ENCODE data around the gene SCT. TPM values are rescaled to one million over a fixed set of nuclear protein-coding genes. Genes with fewer than 3 reads are reported as not detected.
A peak's percentile ranks its signal among the peaks of the same experiment; 100 is the strongest.

The SCT gene
- total RNA-seq, 1 experiment from 2014 or later = not detected

DNA sequence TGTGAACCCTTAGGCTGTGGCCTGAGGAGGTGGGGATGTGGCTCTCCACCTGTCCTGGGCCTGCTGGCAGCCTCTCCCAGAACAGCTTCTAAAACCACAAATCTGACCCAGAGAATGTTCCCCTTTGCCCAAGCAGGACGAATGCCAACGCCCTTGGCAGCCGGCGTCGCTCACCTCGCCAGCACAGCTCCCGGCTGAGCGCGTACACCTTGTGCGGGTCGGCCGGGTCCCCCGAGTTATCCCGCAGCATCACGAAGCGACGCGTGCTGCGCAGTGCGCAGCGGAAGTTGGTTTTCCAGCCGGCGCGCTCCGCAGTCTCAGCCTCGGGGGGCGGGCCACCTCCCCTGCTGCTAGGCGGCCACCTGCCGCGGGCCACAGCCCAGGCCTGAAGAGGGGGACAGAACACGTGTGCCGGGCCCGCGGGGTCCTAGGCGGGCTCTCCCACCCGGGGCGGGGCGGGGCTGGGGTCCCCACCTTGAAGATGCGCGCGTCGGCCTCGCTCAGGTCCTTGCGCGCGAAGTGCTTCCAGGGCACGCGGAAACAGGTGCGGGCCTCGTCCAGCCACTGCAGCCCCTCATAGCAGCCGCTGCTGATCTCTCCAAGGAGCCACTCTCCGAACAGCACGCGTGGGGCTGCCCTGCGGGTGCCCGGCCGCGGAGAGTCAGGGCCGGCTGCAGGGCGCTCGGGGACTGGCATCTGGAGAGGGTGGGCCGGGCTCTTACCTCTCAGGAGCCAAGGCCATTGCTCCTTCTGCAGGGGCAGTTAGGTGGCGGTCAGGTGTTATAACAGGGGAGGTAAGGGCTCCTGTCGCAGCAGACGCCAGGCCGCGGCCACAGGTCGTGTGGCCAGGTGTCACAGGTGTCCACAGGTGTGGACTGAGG is 12.1 kb downstream of the SCT start:
- BruUV-seq (replicated peaks) = no TSS peak
- in situ Hi-C loops (cut with HindIII; ENCODE audit: low pct_unique_long_range_greater_than_20kb, low sequenced_read_pairs) = no loop called here
- intact Hi-C loops (cut with micrococcal nuclease; ENCODE audit: unreplicated experiment) = no loop called here
- Histone ChIP-seq H3K4me3 (ENCODE audit: low read depth in 2 of 2, low read length in 2 of 2) (peak overlapping the region; percentile 63 to 64), H3K9me3 (ENCODE audit: control insufficient read depth, insufficient read depth, low read depth, low read length) (no peaks in the 10 kb centered on the region), H3K27ac (ENCODE audit: low read length) (peak overlapping the region; percentile 80), H3K36me3 (ENCODE audit: control insufficient read depth, insufficient read depth, low read length) (peaks cover 17% of the 10 kb centered on the region), H3K27me3 (ENCODE audit: control insufficient read depth, insufficient read depth, low read length) (no peaks in the 10 kb centered on the region), H3K4me1 (ENCODE audit: control insufficient read depth, insufficient read depth, low read length) (peaks cover 40% of the 10 kb centered on the region)
- ChIA-PET POLR2A (interaction anchor here (1.1 kb wide), 1 partner anchor 81 kb away, joined by 4 read pairs; the partner anchor contains the start of gene TMEM80), CTCF (no interaction called here)
- no peak for DNase-seq (ENCODE audit: low read depth, low spot score)
- peak; percentile 6 for ATAC-seq
- TF ChIP-seq POLR2AphosphoS5 (IDR thresholded peaks at IDR 0.05; ENCODE audit: low read depth, low read length) (no peak; the same call in 1 of the 2 replicates), SIN3A (IDR thresholded peaks at IDR 0.05; ENCODE audit: borderline replicate concordance, insufficient read depth, low read depth, low read length) (no peak), TCF7L2 (IDR thresholded peaks at IDR 0.05; ENCODE audit: low read depth, low read length) (no peak)
- TF ChIP-seq, protein P1, sequence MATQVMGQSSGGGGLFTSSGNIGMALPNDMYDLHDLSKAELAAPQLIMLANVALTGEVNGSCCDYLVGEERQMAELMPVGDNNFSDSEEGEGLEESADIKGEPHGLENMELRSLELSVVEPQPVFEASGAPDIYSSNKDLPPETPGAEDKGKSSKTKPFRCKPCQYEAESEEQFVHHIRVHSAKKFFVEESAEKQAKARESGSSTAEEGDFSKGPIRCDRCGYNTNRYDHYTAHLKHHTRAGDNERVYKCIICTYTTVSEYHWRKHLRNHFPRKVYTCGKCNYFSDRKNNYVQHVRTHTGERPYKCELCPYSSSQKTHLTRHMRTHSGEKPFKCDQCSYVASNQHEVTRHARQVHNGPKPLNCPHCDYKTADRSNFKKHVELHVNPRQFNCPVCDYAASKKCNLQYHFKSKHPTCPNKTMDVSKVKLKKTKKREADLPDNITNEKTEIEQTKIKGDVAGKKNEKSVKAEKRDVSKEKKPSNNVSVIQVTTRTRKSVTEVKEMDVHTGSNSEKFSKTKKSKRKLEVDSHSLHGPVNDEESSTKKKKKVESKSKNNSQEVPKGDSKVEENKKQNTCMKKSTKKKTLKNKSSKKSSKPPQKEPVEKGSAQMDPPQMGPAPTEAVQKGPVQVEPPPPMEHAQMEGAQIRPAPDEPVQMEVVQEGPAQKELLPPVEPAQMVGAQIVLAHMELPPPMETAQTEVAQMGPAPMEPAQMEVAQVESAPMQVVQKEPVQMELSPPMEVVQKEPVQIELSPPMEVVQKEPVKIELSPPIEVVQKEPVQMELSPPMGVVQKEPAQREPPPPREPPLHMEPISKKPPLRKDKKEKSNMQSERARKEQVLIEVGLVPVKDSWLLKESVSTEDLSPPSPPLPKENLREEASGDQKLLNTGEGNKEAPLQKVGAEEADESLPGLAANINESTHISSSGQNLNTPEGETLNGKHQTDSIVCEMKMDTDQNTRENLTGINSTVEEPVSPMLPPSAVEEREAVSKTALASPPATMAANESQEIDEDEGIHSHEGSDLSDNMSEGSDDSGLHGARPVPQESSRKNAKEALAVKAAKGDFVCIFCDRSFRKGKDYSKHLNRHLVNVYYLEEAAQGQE (IDR thresholded peaks at IDR 0.05; ENCODE audit: insufficient read depth in 1 of 2, low read depth in 2 of 2, low read length in 1 of 2) = no peak
- TF ChIP-seq, protein P2, sequence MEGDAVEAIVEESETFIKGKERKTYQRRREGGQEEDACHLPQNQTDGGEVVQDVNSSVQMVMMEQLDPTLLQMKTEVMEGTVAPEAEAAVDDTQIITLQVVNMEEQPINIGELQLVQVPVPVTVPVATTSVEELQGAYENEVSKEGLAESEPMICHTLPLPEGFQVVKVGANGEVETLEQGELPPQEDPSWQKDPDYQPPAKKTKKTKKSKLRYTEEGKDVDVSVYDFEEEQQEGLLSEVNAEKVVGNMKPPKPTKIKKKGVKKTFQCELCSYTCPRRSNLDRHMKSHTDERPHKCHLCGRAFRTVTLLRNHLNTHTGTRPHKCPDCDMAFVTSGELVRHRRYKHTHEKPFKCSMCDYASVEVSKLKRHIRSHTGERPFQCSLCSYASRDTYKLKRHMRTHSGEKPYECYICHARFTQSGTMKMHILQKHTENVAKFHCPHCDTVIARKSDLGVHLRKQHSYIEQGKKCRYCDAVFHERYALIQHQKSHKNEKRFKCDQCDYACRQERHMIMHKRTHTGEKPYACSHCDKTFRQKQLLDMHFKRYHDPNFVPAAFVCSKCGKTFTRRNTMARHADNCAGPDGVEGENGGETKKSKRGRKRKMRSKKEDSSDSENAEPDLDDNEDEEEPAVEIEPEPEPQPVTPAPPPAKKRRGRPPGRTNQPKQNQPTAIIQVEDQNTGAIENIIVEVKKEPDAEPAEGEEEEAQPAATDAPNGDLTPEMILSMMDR (IDR thresholded peaks at IDR 0.05) = no peak

DNA sequence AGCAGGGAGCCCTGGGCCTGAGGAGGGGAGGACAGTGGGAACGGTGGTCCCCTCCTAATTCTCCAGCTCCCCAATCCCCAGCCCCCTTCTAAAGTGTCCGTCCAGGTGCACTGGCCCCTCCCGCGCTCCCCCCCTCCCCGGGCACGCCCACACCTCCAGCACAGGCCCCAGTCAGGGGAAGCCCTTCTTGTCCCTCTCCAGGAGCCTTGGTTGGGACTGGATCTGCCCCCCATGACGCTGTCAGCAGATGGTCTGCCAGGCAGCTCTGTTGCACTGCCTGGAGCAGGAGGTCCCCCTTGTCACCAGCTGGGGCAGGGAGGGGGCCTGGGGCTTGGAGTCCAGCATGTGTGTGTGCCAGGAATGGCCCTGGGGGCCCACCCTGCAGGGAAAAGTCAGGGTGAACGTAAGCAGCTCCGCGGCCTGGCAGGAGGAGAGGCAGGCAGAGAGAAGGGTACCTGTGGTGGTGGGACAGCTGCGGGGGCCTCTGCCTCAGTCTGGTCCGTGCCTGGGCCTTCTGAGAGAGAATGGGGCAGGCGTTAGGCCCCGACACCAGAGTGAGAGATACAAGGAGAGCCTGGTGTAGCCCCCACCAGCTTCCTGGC is 12.9 kb downstream of the SCT start:
- in situ Hi-C loops (cut with HindIII; ENCODE audit: low pct_unique_long_range_greater_than_20kb, low sequenced_read_pairs) = no loop called here
- TSS peak; percentile 89 for BruUV-seq (replicated peaks)
- Histone ChIP-seq H3K36me3 (ENCODE audit: control insufficient read depth, insufficient read depth, low read length) (peaks cover 17% of the 10 kb centered on the region), H3K27ac (ENCODE audit: low read length) (peak overlapping the region; percentile 61; the same call in 1 of the 2 replicates), H3K9me3 (ENCODE audit: control insufficient read depth, insufficient read depth, low read depth, low read length) (no peaks in the 10 kb centered on the region), H3K4me3 (ENCODE audit: low read depth in 2 of 2, low read length in 2 of 2) (peak overlapping the region; percentile 63 to 64; a peak in 3 of 4 replicates), H3K27me3 (ENCODE audit: control insufficient read depth, insufficient read depth, low read length) (no peaks in the 10 kb centered on the region), H3K4me1 (ENCODE audit: control insufficient read depth, insufficient read depth, low read length) (peaks cover 40% of the 10 kb centered on the region)
- POLR2A ChIA-PET = interaction anchor here (0.6 kb wide), 1 partner anchor 18 kb away, joined by 8 read pairs; no protein-coding TSS in a partner anchor
- intact Hi-C loops (cut with micrococcal nuclease; ENCODE audit: unreplicated experiment) = no loop called here
- CTCF ChIA-PET = interaction anchor here (1.2 kb wide), 1 partner anchor 59 kb away, joined by 3 read pairs; no protein-coding TSS in a partner anchor
- no peak for TF ChIP-seq POLR2AphosphoS5 (IDR thresholded peaks at IDR 0.05; ENCODE audit: low read depth, low read length)
- TF ChIP-seq, protein P1 (IDR thresholded peaks at IDR 0.05; ENCODE audit: insufficient read depth in 1 of 2, low read depth in 2 of 2, low read length in 1 of 2) = no peak
- TF ChIP-seq, protein P2 (IDR thresholded peaks at IDR 0.05) = no peak
- TF ChIP-seq TCF7L2 (IDR thresholded peaks at IDR 0.05; ENCODE audit: low read depth, low read length) = no peak
- TF ChIP-seq SIN3A (IDR thresholded peaks at IDR 0.05; ENCODE audit: borderline replicate concordance, insufficient read depth, low read depth, low read length) = 0 out of 2 replicates have a peak, but pooled peaks have one; percentile 7
- ATAC-seq = 0 out of 2 replicates have a peak, but pooled peaks have one; percentile 1
- DNase-seq (ENCODE audit: low read depth, low spot score) = no peak

All from Panc1 (cell line).